Adipocyte (in vitro differentiated cells): ENCODE measurements around the gene USP15.

Experiments
- DNase-seq: peaks from one replicate; pipeline ENCODE4 v3.0.0-alpha.2; 2015; ENCODE audit warnings: low read depth
- H3K27me3 ChIP-seq: replicated peaks from 2 replicates; pipeline ENCODE4 v1.7.0; 2013; ENCODE audit warnings: mild to moderate bottlenecking, low read length, moderate library complexity; ENCODE audit not compliant: control insufficient read depth, insufficient read depth
- H3K36me3 ChIP-seq: 2 replicates; pipeline ENCODE4 v1.7.0; 2013; ENCODE audit warnings: low read length, mild to moderate bottlenecking, moderate library complexity; ENCODE audit not compliant: control insufficient read depth, insufficient read depth, severe bottlenecking
- H3K4me1 ChIP-seq: 2 replicates; pipeline ENCODE4 v1.7.0; 2013; ENCODE audit warnings: mild to moderate bottlenecking, low read length, moderate library complexity; ENCODE audit not compliant: control insufficient read depth, insufficient read depth
- H3K4me3 ChIP-seq: 2 replicates; pipeline ENCODE4 v1.7.0; 2013; ENCODE audit warnings: mild to moderate bottlenecking, low read length, moderate library complexity
- H3K9ac ChIP-seq: 2 replicates; pipeline ENCODE4 v1.7.0; 2013; ENCODE audit warnings: mild to moderate bottlenecking, low read length, moderate library complexity
- H3K9me3 ChIP-seq: 2 replicates; pipeline ENCODE4 v1.7.0; 2013; ENCODE audit warnings: mild to moderate bottlenecking, low read length, moderate library complexity; ENCODE audit not compliant: control insufficient read depth

The USP15 gene

DNA sequence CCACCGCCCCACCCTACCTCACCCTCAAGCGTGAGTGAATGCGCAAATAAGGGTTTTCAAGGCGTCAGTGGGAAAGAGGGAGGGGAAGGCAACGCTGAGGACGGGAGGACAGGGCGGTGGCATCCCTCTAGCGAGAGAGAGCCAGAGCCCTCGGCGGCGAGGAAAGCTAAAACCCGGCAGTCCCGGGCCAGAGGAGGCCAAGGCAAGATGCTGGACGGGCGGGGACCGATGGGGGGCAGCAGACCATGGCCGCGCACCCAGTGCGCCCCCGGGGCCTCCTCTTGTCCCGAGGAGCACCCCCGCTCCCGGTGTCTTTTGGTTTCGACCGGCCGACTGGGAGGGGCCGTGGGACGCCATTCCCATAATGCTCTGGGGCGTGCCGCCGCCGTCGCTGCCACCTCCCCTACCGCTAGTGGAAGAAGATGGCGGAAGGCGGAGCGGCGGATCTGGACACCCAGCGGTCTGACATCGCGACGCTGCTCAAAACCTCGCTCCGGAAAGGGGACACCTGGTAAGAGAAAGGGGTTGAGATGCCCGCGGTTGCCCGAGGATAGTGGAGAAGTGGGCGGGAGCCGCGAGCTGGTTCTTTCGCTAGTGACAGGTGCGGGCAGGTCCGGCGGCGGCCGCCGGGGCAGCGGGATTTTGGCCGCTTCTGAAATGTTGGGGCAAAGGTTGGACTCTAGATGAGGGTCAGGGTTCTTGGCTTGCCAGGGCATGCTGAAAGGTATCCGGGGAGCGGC is at the start of gene USP15:
Gene USP15, plus strand, starts transcription at position 412 of the 740 bp plus-strand sequence. Its CDS starts 11 bp downstream, at position 423.
- no peaks in the 10 kb centered on the region for H3K36me3 ChIP-seq
- no peaks in the 10 kb centered on the region for H3K9me3 ChIP-seq
- peak within 1 kb of the TSS; percentile 97 for H3K9ac ChIP-seq
- H3K4me1 ChIP-seq, result peaks cover 58% of the 10 kb centered on the region
- H3K4me3 ChIP-seq, result peak within 1 kb of the TSS; percentile 100
- DNase-seq, result peak; percentile 99
- no peaks in the 10 kb centered on the region for H3K27me3 ChIP-seq

DNA sequence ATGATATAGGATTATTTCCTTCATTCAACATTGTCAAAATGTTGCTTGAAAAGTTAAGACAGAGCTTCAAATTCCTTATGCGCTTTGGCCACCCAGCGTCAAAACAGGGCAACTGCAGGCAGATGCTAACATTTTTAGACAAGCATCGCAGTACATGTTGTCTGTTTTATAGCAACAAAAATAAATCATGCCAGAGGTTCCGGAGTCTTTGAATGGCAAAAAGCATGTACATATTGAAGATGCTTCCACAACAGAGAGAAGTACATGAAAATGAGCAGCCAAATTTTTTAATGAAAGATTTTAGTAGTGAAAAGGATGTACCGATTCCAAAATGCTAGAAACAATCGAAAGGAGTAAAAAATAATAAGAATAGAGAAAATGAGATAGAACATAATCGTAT is 49.8 kb upstream of the USP15 start:
- Histone ChIP-seq H3K27me3 (no peaks in the 10 kb centered on the region), H3K9me3 (no peaks in the 10 kb centered on the region), H3K9ac (no peak overlapping the region), H3K4me1 (peaks cover 26% of the 10 kb centered on the region), H3K36me3 (no peaks in the 10 kb centered on the region), H3K4me3 (peak overlapping the region; percentile 5)
- peak; percentile 75 for DNase-seq

DNA sequence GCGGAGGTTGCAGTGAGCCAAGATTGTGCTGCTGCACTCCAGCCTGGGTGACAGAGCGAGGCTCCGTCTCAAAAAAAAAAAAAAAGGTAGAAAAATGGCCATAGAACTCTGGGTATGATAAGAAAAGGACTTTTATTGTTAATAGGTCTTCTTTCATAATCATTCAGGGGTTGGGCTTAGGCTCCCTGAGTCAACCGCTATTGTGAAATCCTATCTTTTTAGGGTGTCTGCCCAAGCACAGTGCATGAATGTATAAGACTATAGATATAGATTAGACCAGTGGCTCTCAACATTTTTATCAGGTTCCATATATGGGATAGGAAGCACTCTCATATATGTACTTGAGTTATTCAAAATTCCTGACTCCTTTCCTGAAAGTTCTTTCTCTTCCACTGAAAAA is 48.7 kb upstream of the USP15 start:
- Histone ChIP-seq H3K9me3 (no peaks in the 10 kb centered on the region), H3K4me1 (peaks cover 34% of the 10 kb centered on the region), H3K27me3 (no peaks in the 10 kb centered on the region), H3K4me3 (no peak overlapping the region), H3K9ac (no peak overlapping the region), H3K36me3 (no peaks in the 10 kb centered on the region)
- no peak for DNase-seq

DNA sequence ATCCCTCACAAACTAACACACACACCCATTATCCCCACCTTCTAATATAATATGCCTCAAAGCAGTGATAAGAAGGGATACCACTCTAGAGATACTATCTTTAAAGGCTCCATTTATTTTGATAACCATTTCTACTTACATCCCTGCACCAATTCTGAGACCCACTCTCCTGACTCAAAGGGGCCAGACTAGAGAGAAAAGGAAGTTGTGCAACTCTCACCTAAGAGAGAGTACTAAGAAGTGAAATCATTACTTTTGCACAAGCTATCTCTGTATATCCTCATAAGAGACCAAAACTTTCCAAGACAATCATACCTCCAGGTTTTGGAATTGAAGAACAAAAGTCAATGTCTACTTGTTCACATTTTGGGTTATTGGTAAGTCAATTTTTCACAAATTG is 45.4 kb upstream of the USP15 start:
- no peaks in the 10 kb centered on the region for H3K9me3 ChIP-seq
- peak overlapping the region; percentile 29 for H3K4me3 ChIP-seq
- peaks cover 34% of the 10 kb centered on the region for H3K4me1 ChIP-seq
- no peak for DNase-seq
- H3K9ac ChIP-seq, result peak overlapping the region; percentile 41
- H3K36me3 ChIP-seq, result no peaks in the 10 kb centered on the region
- no peaks in the 10 kb centered on the region for H3K27me3 ChIP-seq

DNA sequence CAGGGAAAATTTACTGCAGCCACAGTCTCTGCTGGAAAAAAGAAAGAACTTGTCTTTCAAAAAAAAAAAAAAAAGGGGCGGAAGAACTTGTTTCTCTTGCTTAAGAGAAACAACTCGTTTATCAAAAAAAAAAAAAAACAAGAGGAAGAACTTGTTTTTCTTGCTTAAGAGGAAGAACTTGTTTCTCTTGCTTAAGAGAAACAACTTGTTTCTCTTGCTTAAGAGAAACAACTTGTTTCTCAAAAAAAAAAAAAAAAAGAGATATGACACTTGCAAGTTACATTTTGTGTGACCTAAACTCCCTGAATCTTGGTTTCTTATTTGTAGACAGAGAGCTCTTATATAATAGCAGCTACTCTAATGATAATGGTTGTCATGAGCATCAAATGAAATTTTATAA is 44.7 kb upstream of the USP15 start:
- Histone ChIP-seq H3K9me3 (no peaks in the 10 kb centered on the region), H3K36me3 (no peaks in the 10 kb centered on the region), H3K27me3 (no peaks in the 10 kb centered on the region), H3K9ac (peak overlapping the region; percentile 41), H3K4me3 (peak overlapping the region; percentile 29), H3K4me1 (peaks cover 32% of the 10 kb centered on the region)
- peak; percentile 15 for DNase-seq

DNA sequence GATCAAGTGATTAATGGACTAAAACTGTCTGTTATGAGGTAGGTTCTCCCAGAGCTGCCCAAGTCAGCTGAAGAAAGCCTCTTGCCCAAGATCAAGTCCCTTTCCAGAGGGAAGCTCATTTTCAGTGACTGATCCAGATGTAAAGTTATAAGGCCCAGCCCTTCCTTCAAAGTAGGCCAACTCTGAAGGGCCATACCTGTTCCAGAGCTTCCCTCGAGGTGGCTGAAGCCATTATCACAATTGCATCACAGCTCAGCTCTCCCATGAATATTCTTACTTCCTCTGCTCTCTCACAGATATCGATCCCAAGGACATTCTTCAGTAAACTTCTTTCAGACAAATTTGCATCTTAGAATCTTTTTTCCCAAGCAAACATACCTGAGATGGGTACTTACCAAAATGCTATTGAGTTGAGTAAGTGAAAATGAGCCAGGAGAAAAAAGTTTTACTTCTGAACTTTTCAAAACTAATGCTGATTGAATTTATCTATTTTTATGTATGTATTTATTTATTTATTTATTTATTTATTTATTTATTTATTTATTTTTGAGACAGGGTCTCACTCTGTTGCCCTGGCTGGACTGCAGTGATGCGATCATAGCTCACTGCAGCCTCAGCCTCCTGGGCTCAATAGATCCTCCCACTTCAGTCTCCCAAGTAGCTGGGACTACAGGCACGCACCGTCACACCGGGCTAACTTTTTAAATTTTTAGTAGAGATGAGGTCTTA is 42.6 kb upstream of the USP15 start:
- H3K9me3 ChIP-seq, result no peaks in the 10 kb centered on the region
- DNase-seq, result no peak
- peaks cover 16% of the 10 kb centered on the region for H3K4me1 ChIP-seq
- no peak overlapping the region for H3K4me3 ChIP-seq
- no peak overlapping the region for H3K9ac ChIP-seq
- H3K27me3 ChIP-seq, result no peaks in the 10 kb centered on the region
- H3K36me3 ChIP-seq, result no peaks in the 10 kb centered on the region

DNA sequence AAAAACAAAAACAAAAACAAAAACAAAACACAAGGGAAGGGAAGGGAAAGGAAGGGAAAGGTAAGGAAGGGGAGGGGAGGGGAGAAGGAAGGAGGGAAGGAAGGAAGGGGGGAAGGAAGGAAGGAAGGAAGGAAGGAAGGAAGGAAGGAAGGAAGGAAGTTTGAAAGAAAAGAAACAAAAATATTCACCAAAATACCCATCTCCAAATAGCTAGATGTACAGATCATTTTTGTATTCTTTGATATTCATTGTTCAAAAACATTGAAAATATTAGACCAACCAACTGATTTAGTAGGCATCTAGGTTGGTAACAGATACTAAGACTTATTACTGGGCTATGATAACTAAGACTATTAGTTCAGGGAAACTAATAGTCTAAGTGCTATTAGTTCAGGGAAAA is 39.1 kb upstream of the USP15 start:
- no peaks in the 10 kb centered on the region for H3K27me3 ChIP-seq
- H3K9me3 ChIP-seq, result no peaks in the 10 kb centered on the region
- H3K4me1 ChIP-seq, result peaks cover 2% of the 10 kb centered on the region
- H3K4me3 ChIP-seq, result no peak overlapping the region
- no peak overlapping the region for H3K9ac ChIP-seq
- no peak for DNase-seq
- H3K36me3 ChIP-seq, result no peaks in the 10 kb centered on the region

DNA sequence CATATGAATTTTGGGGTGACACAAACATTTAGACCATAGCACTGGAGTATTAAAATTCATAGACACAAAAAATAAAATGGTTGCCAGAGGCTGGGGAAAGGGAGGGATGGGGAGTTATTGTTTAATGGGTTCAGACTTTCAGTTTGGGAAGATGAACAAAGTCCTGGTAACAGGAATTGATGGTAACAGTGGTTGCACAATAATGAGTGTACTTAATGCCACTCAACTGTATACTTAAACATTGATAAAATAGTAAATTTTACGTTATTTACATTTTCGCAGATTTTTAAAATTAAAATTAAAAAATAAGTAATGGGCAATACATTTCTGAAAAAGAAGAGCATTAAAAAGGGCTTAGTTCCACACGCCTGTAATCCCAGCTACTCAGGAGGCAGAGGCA is 35.6 kb upstream of the USP15 start:
- Histone ChIP-seq H3K4me1 (no peaks in the 10 kb centered on the region), H3K27me3 (no peaks in the 10 kb centered on the region), H3K36me3 (no peaks in the 10 kb centered on the region), H3K9ac (no peak overlapping the region), H3K4me3 (no peak overlapping the region), H3K9me3 (no peaks in the 10 kb centered on the region)
- no peak for DNase-seq

DNA sequence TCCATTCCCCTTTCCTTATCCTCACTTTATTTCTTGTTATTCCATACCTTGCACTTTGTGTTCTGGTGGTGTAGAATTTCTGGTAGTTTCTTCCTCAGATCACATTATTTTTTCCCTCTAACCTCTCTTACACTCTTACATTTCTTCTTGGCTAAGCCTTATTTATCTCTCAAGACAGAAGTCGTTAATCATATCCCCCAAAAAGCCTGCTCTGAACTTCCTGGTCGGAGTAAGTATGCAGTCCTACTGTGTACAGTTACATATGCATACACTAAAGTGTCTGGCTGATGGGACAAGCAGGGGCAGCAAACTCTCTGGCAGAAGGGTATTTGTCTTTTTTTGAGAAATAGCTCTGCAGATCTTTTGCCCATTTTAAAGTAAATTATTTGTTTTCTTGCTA is 33.1 kb upstream of the USP15 start:
- no peaks in the 10 kb centered on the region for H3K9me3 ChIP-seq
- no peak overlapping the region for H3K4me3 ChIP-seq
- no peak for DNase-seq
- H3K27me3 ChIP-seq, result no peaks in the 10 kb centered on the region
- H3K4me1 ChIP-seq, result no peaks in the 10 kb centered on the region
- H3K9ac ChIP-seq, result no peak overlapping the region
- H3K36me3 ChIP-seq, result no peaks in the 10 kb centered on the region

DNA sequence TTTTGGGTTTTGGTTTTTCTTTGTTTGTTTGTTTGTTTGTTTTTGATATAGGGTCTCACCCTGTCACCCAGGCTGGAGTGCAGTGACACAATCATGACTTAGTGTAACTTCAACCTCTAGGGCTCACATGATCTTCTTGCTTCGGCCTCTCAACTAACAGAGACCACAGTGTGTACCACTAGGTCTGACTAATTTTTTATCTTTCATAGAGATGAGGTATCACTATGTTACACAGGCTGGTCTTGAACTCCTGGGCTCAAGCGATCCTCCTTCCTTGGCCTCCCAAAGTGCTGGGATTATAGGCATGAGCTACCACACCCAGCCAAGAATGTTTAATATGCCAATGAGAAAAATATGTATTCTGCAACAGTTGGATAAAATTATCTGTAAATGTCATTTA is 29.6 kb upstream of the USP15 start:
- Histone ChIP-seq H3K9me3 (no peaks in the 10 kb centered on the region), H3K27me3 (no peaks in the 10 kb centered on the region), H3K9ac (no peak overlapping the region), H3K4me1 (no peaks in the 10 kb centered on the region), H3K36me3 (no peaks in the 10 kb centered on the region), H3K4me3 (no peak overlapping the region)
- DNase-seq, result no peak

DNA sequence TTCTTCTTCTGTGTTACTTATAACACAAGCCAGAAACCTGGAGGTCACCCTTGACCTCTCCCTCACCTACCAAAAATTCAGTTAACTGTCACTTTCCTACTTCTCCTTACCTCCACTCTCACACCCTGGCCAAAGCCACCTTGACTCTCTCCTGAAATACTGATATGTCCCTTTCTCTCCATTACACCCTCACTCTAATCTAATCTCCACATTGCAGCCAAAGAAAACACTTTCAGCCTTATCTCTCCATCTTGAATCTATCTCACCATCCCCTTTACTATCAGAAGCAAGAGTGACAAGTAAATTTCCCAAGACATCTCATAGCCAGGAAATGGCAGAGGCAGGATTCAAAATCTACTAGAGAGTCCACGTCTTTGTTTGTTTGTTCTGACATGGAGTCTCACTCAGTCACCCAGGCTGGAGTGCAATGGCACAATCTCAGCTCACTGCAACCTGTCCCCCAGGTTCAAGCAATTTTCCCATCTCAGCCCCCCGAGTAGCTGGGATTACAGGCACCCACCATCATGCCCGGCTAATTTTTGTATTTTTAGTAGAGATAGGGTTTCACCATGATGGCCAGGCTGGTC is 28.0 kb upstream of the USP15 start:
- H3K36me3 ChIP-seq, result no peaks in the 10 kb centered on the region
- DNase-seq, result no peak
- H3K4me3 ChIP-seq, result no peak overlapping the region
- H3K27me3 ChIP-seq, result no peaks in the 10 kb centered on the region
- no peak overlapping the region for H3K9ac ChIP-seq
- no peaks in the 10 kb centered on the region for H3K4me1 ChIP-seq
- H3K9me3 ChIP-seq, result peaks cover 6% of the 10 kb centered on the region
